HCT116 (cell line): ENCODE measurements around the gene OR2V2. TPM values are rescaled to one million over a fixed set of nuclear protein-coding genes. Genes with fewer than 3 reads are reported as not detected.

Source experiments
- ATAC-seq: fragments of 200-7000 bp; cut with Tn5 transposase; 2 replicates; pipeline ENCODE4 v1.9.1; 2020; ENCODE audit warnings: mild to moderate bottlenecking, moderate library complexity
- BruUV-seq: library from RNA; stranded (reverse); fragments of 400-500 nt; replicated peaks from 2 replicates; lab custom pipeline; 2021; lab: Mats Ljungman, UMichigan
- CTCF ChIA-PET: fragments of 300-600 bp; sonication (Branson Sonifier 250); formaldehyde crosslinking; loops from one replicate; lab custom pipeline; 2021; ENCODE audit warnings: antibody characterized with exemption; lab: Charles Lee
- POLR2A ChIA-PET: fragments of 300-600, 350-600 bp; sonication (Branson Sonifier 250); formaldehyde crosslinking; loops from one replicate; lab custom pipeline; 2021; ENCODE audit warnings: antibody characterized with exemption; lab: Charles Lee
- RAD21 ChIA-PET, 2 experiments: fragments of 300-600 bp; sonication (Branson Sonifier 250); formaldehyde crosslinking; loops; one replicate each; lab custom pipeline; 2023; ENCODE audit warnings: low total read pairs in 2 of 2; ENCODE audit not compliant: uncharacterized antibody in 2 of 2, unreplicated experiment in 2 of 2, low non-redundant PET in 1 of 2; lab: Charles Lee
- DNase-seq: peaks from one replicate; pipeline ENCODE4 v3.0.0-alpha.2; 2010; ENCODE audit warnings: low read depth, low spot score
- H2AFZ ChIP-seq: fragments of 200-600 bp; shearing (Covaris generic), sonication (generic); 2 replicates; pipeline ENCODE4 v1.6.1; 2017; ENCODE audit warnings: low read depth, mixed run types, mixed read lengths, antibody characterized with exemption, low read length; ENCODE audit not compliant: poor library complexity, severe bottlenecking
- H3K27ac ChIP-seq: 2 replicates; pipeline ENCODE4 v1.5.1; 2012; ENCODE audit warnings: low read depth, low read length
- H3K27me3 ChIP-seq: fragments of 200-600 bp; sonication (generic); 2 replicates; pipeline ENCODE4 v1.6.1; 2016; ENCODE audit warnings: mixed run types, low read length, mixed read lengths; ENCODE audit not compliant: insufficient read depth
- H3K36me3 ChIP-seq, 2 experiments: fragments of 200-500 bp in 1 of 2; fragments of 200-600 bp in 1 of 2; sonication (Bioruptor generic) in 1 of 2; sonication (generic) in 1 of 2; 2 replicates each; pipeline versions ENCODE4 v1.5.1 to v1.6.1; 2014 to 2016; ENCODE audit warnings: low read length in 2 of 2, inconsistent platforms in 1 of 2, mixed read lengths in 1 of 2, mixed run types in 1 of 2; ENCODE audit not compliant: insufficient read depth in 2 of 2, control insufficient read depth in 1 of 2
- H3K4me1 ChIP-seq, 2 experiments: fragments of 200-600 bp in 1 of 2; sonication (generic) in 1 of 2; 2 replicates each; pipeline versions ENCODE4 v1.5.1 to v1.6.1; 2012 to 2017; ENCODE audit warnings: low read length in 2 of 2, inconsistent platforms in 1 of 2, mild to moderate bottlenecking in 1 of 2, mixed read lengths in 1 of 2, mixed run types in 1 of 2, moderate library complexity in 1 of 2; ENCODE audit not compliant: insufficient read depth in 2 of 2, control insufficient read depth in 1 of 2
- H3K4me2 ChIP-seq: fragments of 200-600 bp; sonication (generic); 2 replicates; pipeline ENCODE4 v1.6.1; 2017; ENCODE audit warnings: mixed run types, low read length, mixed read lengths
- H3K4me3 ChIP-seq, 2 experiments: fragments of 200-600 bp in 1 of 2; sonication (generic) in 1 of 2; replicated peaks in 1 of 2; 2 replicates each; pipeline ENCODE4 v1.5.1; 2011 to 2016; ENCODE audit warnings: low read length in 2 of 2, control low read depth in 1 of 2, low read depth in 1 of 2, mild to moderate bottlenecking in 1 of 2, mixed read lengths in 1 of 2, mixed run types in 1 of 2
- H3K79me2 ChIP-seq: fragments of 200-600 bp; sonication (generic); 2 replicates; pipeline ENCODE4 v1.6.1; 2017; ENCODE audit warnings: mild to moderate bottlenecking, mixed run types, low read length, moderate library complexity, mixed read lengths; ENCODE audit not compliant: insufficient read depth
- H3K9ac ChIP-seq: fragments of 200-600 bp; sonication (generic); 2 replicates; pipeline ENCODE4 v1.6.1; 2016; ENCODE audit warnings: low read length, mixed read lengths
- H3K9me2 ChIP-seq: fragments of 200-600 bp; sonication (generic), shearing (Covaris generic); 2 replicates; pipeline ENCODE4 v1.6.1; 2017; ENCODE audit warnings: mixed run types, mild to moderate bottlenecking, moderate library complexity; ENCODE audit not compliant: insufficient read depth
- H3K9me3 ChIP-seq, 2 experiments: fragments of 200-500 bp in 1 of 2; fragments of 200-600 bp in 1 of 2; sonication (Bioruptor generic) in 1 of 2; sonication (generic) in 1 of 2; 2 replicates each; pipeline ENCODE4 v1.6.1; 2014 to 2017; ENCODE audit warnings: low read length in 2 of 2, mixed read lengths in 2 of 2, inconsistent platforms in 1 of 2, low read depth in 1 of 2, mild to moderate bottlenecking in 1 of 2, mixed run types in 1 of 2, moderate library complexity in 1 of 2; ENCODE audit not compliant: control insufficient read depth in 1 of 2, insufficient read depth in 1 of 2
- H4K20me1 ChIP-seq: fragments of 200-600 bp; sonication (generic), shearing (Covaris generic); 2 replicates; pipeline ENCODE4 v1.6.1; 2017; ENCODE audit warnings: mixed run types, mild to moderate bottlenecking, moderate library complexity; ENCODE audit not compliant: insufficient read depth
- ATF3 ChIP-seq: IDR thresholded peaks from 2 replicates; pipeline ENCODE4 v1.6.1; 2012
- CBX3 ChIP-seq: IDR thresholded peaks from 2 replicates; pipeline ENCODE4 v1.6.1; 2012; ENCODE audit warnings: low read depth
- CEBPB ChIP-seq: IDR thresholded peaks from 2 replicates; pipeline ENCODE4 v1.6.1; 2012; ENCODE audit warnings: low read depth
- ELF1 ChIP-seq: IDR thresholded peaks from 2 replicates; pipeline ENCODE4 v1.6.1; 2012; ENCODE audit warnings: low read depth, borderline replicate concordance
- EZH2 ChIP-seq: fragments of 200-600 bp; sonication (generic); IDR thresholded peaks from 2 replicates; pipeline ENCODE4 v1.6.1; 2017; ENCODE audit warnings: antibody characterized with exemption, mixed run types
- EZH2phosphoT487 ChIP-seq: fragments of 200-600 bp; IDR thresholded peaks from 2 replicates; pipeline ENCODE4 v1.6.1; 2018; ENCODE audit warnings: antibody characterized with exemption, borderline replicate concordance
- FOSL1 ChIP-seq: IDR thresholded peaks from 2 replicates; pipeline ENCODE4 v1.6.1; 2012; ENCODE audit warnings: low read depth
- JUND ChIP-seq: IDR thresholded peaks from 2 replicates; pipeline ENCODE4 v1.6.1; 2012
- MAX ChIP-seq: IDR thresholded peaks from 2 replicates; pipeline ENCODE4 v1.6.1; 2012
- POLR2AphosphoS5 ChIP-seq: IDR thresholded peaks from 2 replicates; pipeline ENCODE4 v1.6.1; 2011; ENCODE audit warnings: mild to moderate bottlenecking, low read depth, low read length, moderate library complexity
- RAD21 ChIP-seq: IDR thresholded peaks from 2 replicates; pipeline ENCODE4 v1.6.1; 2012; ENCODE audit warnings: low read depth, mild to moderate bottlenecking
- REST ChIP-seq: IDR thresholded peaks from 2 replicates; pipeline ENCODE4 v1.6.1; 2012; ENCODE audit warnings: low read depth
- SIN3A ChIP-seq: IDR thresholded peaks from 2 replicates; pipeline ENCODE4 v1.6.1; 2012; ENCODE audit warnings: low read depth
- SP1 ChIP-seq: IDR thresholded peaks from 2 replicates; pipeline ENCODE4 v1.6.1; 2012; ENCODE audit warnings: low read depth
- TCF7L2 ChIP-seq: IDR thresholded peaks from 2 replicates; pipeline ENCODE4 v1.7.0; 2011; ENCODE audit warnings: borderline replicate concordance, inconsistent platforms; ENCODE audit not compliant: insufficient read depth, insufficient read length; ENCODE audit errors: extremely low read depth
- YY1 ChIP-seq: IDR thresholded peaks from 2 replicates; pipeline ENCODE4 v1.6.1; 2011; ENCODE audit warnings: low read length, low read depth, moderate library complexity, mild to moderate bottlenecking; ENCODE audit not compliant: insufficient replicate concordance; ENCODE audit errors: extremely low read depth
- ZFX ChIP-seq: fragments of 450-650 bp; IDR thresholded peaks from 2 replicates; pipeline ENCODE4 v1.6.1; 2017
- intact Hi-C: fragments of 100-400 bp; cut with micrococcal nuclease; formaldehyde crosslinking; loops from 2 replicates; pipeline ENCODE4 v1.10.0; 2022
- total RNA-seq: library from RNA; stranded (reverse); gene quantifications from one replicate; pipeline ENCODE4 v1.2.1, GENCODE V29; 2021; ENCODE audit not compliant: unreplicated experiment

Gene OR2V2
- total RNA-seq, 1 experiment from 2014 or later, result not detected

GRCh38 chr5:181114844-181115778, 32.3 kb upstream of the OR2V2 start (continued):
- TF ChIP-seq ATF3 (no peak), ZFX (no peak)

GRCh38 chr5:181118369-181118768, 29.0 kb upstream of the OR2V2 start:
- ChIA-PET RAD21 (no interaction called here), CTCF (interaction anchor here (0.6 kb wide), 1 partner anchor 52 kb away, joined by 3 read pairs; no protein-coding TSS in a partner anchor), POLR2A (interaction anchor here (1.0 kb wide), 1 partner anchor 52 kb away, joined by 4 read pairs; no protein-coding TSS in a partner anchor)
- H3K27me3 ChIP-seq, result no peaks in the 10 kb centered on the region
- BruUV-seq, result no TSS peak
- H3K4me2 ChIP-seq, result no peak overlapping the region
- no peak for TF ChIP-seq EZH2
- no peak for TF ChIP-seq YY1
- TF ChIP-seq EZH2phosphoT487, result no peak
- TF ChIP-seq TCF7L2, result no peak
- no peak for TF ChIP-seq JUND
- no peak for TF ChIP-seq RAD21
- TF ChIP-seq MAX, result no peak
- TF ChIP-seq ELF1, result no peak
- TF ChIP-seq FOSL1, result no peak
- no peak for TF ChIP-seq CEBPB
- no peak for TF ChIP-seq ATF3
- no peak for TF ChIP-seq SP1
- no peak for TF ChIP-seq CBX3
- TF ChIP-seq SIN3A, result no peak
- no peak for TF ChIP-seq POLR2AphosphoS5
- no peak for TF ChIP-seq REST
- no peaks in the 10 kb centered on the region for H3K9me3 ChIP-seq
- no peak overlapping the region for H2AFZ ChIP-seq
- no peak overlapping the region for H3K27ac ChIP-seq
- no peak overlapping the region for H3K9ac ChIP-seq
- no peak overlapping the region for H3K4me3 ChIP-seq
- H3K9me2 ChIP-seq, result no peaks in the 10 kb centered on the region
- peaks cover 10 to 14% of the 10 kb centered on the region in 2 experiments for H3K4me1 ChIP-seq
- no peaks in the 10 kb centered on the region for H3K79me2 ChIP-seq
- ATAC-seq (no peak), DNase-seq (no peak)
- intact Hi-C loops, result no loop called here
- no peaks in the 10 kb centered on the region for H4K20me1 ChIP-seq
- no peaks in the 10 kb centered on the region for H3K36me3 ChIP-seq
